K562 (cell line): ENCODE measurements around the gene MPRIP.

ENCODE experiments used
- ATF7 ChIP-seq: fragments of 450-650 bp; IDR thresholded peaks from 2 replicates; pipeline ENCODE4 v1.7.1; 2014; ENCODE audit warnings: mild to moderate bottlenecking, moderate library complexity
- BDP1 ChIP-seq: IDR thresholded peaks from 3 replicates; pipeline ENCODE4 v1.6.1; 2011; ENCODE audit not compliant: insufficient read length, insufficient read depth
- BMI1 ChIP-seq: fragments of 150-350 bp; IDR thresholded peaks from 2 replicates; pipeline ENCODE4 v1.6.1; 2014; ENCODE audit warnings: low read length
- DDX20 ChIP-seq: fragments of 450-650 bp; IDR thresholded peaks from 2 replicates; pipeline ENCODE4 v1.6.1; 2016; ENCODE audit warnings: missing genetic modification characterization, low read depth, mild to moderate bottlenecking, missing compliant biosample characterization, moderate library complexity
- HDGF ChIP-seq: fragments of 450-650 bp; IDR thresholded peaks from 2 replicates; pipeline ENCODE4 v1.6.1; 2016
- POLR2A ChIP-seq: fragments of 450-650 bp; conservative IDR thresholded peaks from 2 replicates; pipeline ENCODE4 v1.6.1; 2016
- TBL1XR1 ChIP-seq, 2 experiments: IDR thresholded peaks; 2 replicates each; pipeline ENCODE4 v1.6.1; 2012; ENCODE audit warnings: improper control_type of control experiment in 2 of 2, low read length in 2 of 2, mild to moderate bottlenecking in 1 of 2

- no peak for TF ChIP-seq TBL1XR1 (IDR thresholded peaks at IDR 0.05; ENCODE audit: low read length in 2 of 2)
- TF ChIP-seq BDP1 = no peak
- no peak for TF ChIP-seq DDX20 (tag)
- TF ChIP-seq POLR2A = no peak
- TF ChIP-seq ATF7 = no peak
- TF ChIP-seq BMI1 = no peak
- TF ChIP-seq HDGF = no peak
Measured at GRCh38 chr17:17144061-17144460, 101.8 kb downstream of the MPRIP start.
